ENCODE data around the gene SNAI3. TPM values are rescaled to one million over a fixed set of nuclear protein-coding genes. Genes with fewer than 3 reads are reported as not detected.
A peak's percentile ranks its signal among the peaks of the same experiment; 100 is the strongest.

SNAI3 gene
- total and polyA plus RNA-seq, 5 donors from 2014 or later: 10.4 to 17.4 (median 16.1) TPM

- ATAC-seq (ENCODE audit: low read depth in 2 of 2) (no peak), DNase-seq (no peak)
- H3K4me1 Mint-ChIP-seq: no peaks in the 10 kb centered on the region
- no peaks in the 10 kb centered on the region for H3K27me3 Mint-ChIP-seq
- no peak overlapping the region for H3K27ac Mint-ChIP-seq
- no peaks in the 10 kb centered on the region for H3K4me1 ChIP-seq (ENCODE audit: control insufficient read depth, insufficient read depth, low read length, poor library complexity, severe bottlenecking)
- H3K4me3 Mint-ChIP-seq: no peak overlapping the region
- no peaks in the 10 kb centered on the region for H3K27me3 ChIP-seq (ENCODE audit: control insufficient read depth, insufficient read depth, low read length)
- H3K9me3 Mint-ChIP-seq: no peaks in the 10 kb centered on the region
- H3K4me3 ChIP-seq (ENCODE audit: low read depth, low read length): no peak overlapping the region
- H3K9me3 ChIP-seq (ENCODE audit: control insufficient read depth in 2 of 2, low read length in 2 of 2): no peaks in the 10 kb centered on the region
- peaks cover 5% of the 10 kb centered on the region for H3K36me3 Mint-ChIP-seq
- H3K36me3 ChIP-seq (ENCODE audit: control insufficient read depth, insufficient read depth, low read length): peaks cover 38% of the 10 kb centered on the region
- H3K27ac ChIP-seq (ENCODE audit: insufficient read depth, low read length, poor library complexity, severe bottlenecking): no peak overlapping the region
Observed at GRCh38 chr16:88732172-88732960, 46.1 kb upstream of the SNAI3 start.

- H3K27ac Mint-ChIP-seq: no peak overlapping the region
Observed at GRCh38 chr16:88731699-88732098, 45.4 kb upstream of the SNAI3 start.

GRCh38 chr16:88730632-88731607, 44.6 kb upstream of the SNAI3 start:
- H3K27ac Mint-ChIP-seq: peak overlapping the region in 1 of 3 donors; percentile 51
- no peaks in the 10 kb centered on the region for H3K9me3 ChIP-seq (ENCODE audit: control insufficient read depth in 2 of 2, low read length in 2 of 2)

More at GRCh38 chr16:88731699-88732098, 45.4 kb upstream of the SNAI3 start:
- H3K27me3 ChIP-seq (ENCODE audit: control insufficient read depth, insufficient read depth, low read length): no peaks in the 10 kb centered on the region
- H3K4me1 ChIP-seq (ENCODE audit: control insufficient read depth, insufficient read depth, low read length, poor library complexity, severe bottlenecking): no peaks in the 10 kb centered on the region
- H3K4me1 Mint-ChIP-seq: no peaks in the 10 kb centered on the region
- no peaks in the 10 kb centered on the region for H3K9me3 Mint-ChIP-seq
- H3K36me3 Mint-ChIP-seq: peaks cover 5% of the 10 kb centered on the region
- no peak overlapping the region for H3K27ac ChIP-seq (ENCODE audit: insufficient read depth, low read length, poor library complexity, severe bottlenecking)
- H3K36me3 ChIP-seq (ENCODE audit: control insufficient read depth, insufficient read depth, low read length): peaks cover 43% of the 10 kb centered on the region
- H3K4me3 ChIP-seq (ENCODE audit: low read depth, low read length): no peak overlapping the region
- no peak for ATAC-seq (ENCODE audit: low read depth in 2 of 2)
- no peak overlapping the region for H3K4me3 Mint-ChIP-seq
- H3K27me3 Mint-ChIP-seq: no peaks in the 10 kb centered on the region
- no peaks in the 10 kb centered on the region for H3K9me3 ChIP-seq (ENCODE audit: control insufficient read depth in 2 of 2, low read length in 2 of 2)
- no peak for DNase-seq

GRCh38 chr16:88727871-88728270, 41.6 kb upstream of the SNAI3 start:
- H3K4me1 ChIP-seq (ENCODE audit: control insufficient read depth, insufficient read depth, low read length, poor library complexity, severe bottlenecking): no peaks in the 10 kb centered on the region
- H3K9me3 ChIP-seq (ENCODE audit: control insufficient read depth in 2 of 2, low read length in 2 of 2): no peaks in the 10 kb centered on the region
- DNase-seq (no peak), ATAC-seq (ENCODE audit: low read depth in 2 of 2) (no peak)
- Mint-ChIP-seq H3K4me3 (no peak overlapping the region), H3K27me3 (no peaks in the 10 kb centered on the region), H3K9me3 (no peaks in the 10 kb centered on the region), H3K4me1 (no peaks in the 10 kb centered on the region), H3K36me3 (peaks cover 5% of the 10 kb centered on the region), H3K27ac (peak overlapping the region in 1 of 3 donors; percentile 71)
- peaks cover 62% of the 10 kb centered on the region for H3K36me3 ChIP-seq (ENCODE audit: control insufficient read depth, insufficient read depth, low read length)
- no peaks in the 10 kb centered on the region for H3K27me3 ChIP-seq (ENCODE audit: control insufficient read depth, insufficient read depth, low read length)
- H3K27ac ChIP-seq (ENCODE audit: insufficient read depth, low read length, poor library complexity, severe bottlenecking): no peak overlapping the region
- no peak overlapping the region for H3K4me3 ChIP-seq (ENCODE audit: low read depth, low read length)

More at GRCh38 chr16:88730632-88731607, 44.6 kb upstream of the SNAI3 start:
- no peaks in the 10 kb centered on the region for H3K27me3 ChIP-seq (ENCODE audit: control insufficient read depth, insufficient read depth, low read length)
- H3K36me3 Mint-ChIP-seq: peaks cover 5% of the 10 kb centered on the region
- no peaks in the 10 kb centered on the region for H3K4me1 ChIP-seq (ENCODE audit: control insufficient read depth, insufficient read depth, low read length, poor library complexity, severe bottlenecking)
- no peaks in the 10 kb centered on the region for H3K27me3 Mint-ChIP-seq
- no peak overlapping the region for H3K4me3 Mint-ChIP-seq
- ATAC-seq (ENCODE audit: low read depth in 2 of 2): no peak
- no peaks in the 10 kb centered on the region for H3K9me3 Mint-ChIP-seq
- DNase-seq: no peak
- no peaks in the 10 kb centered on the region for H3K4me1 Mint-ChIP-seq
- no peak overlapping the region for H3K4me3 ChIP-seq (ENCODE audit: low read depth, low read length)
- peaks cover 50% of the 10 kb centered on the region for H3K36me3 ChIP-seq (ENCODE audit: control insufficient read depth, insufficient read depth, low read length)
- no peak overlapping the region for H3K27ac ChIP-seq (ENCODE audit: insufficient read depth, low read length, poor library complexity, severe bottlenecking)

GRCh38 chr16:88726981-88727380, 40.7 kb upstream of the SNAI3 start:
- Histone ChIP-seq H3K36me3 (ENCODE audit: control insufficient read depth, insufficient read depth, low read length) (peaks cover 66% of the 10 kb centered on the region), H3K9me3 (ENCODE audit: control insufficient read depth in 2 of 2, low read length in 2 of 2) (no peaks in the 10 kb centered on the region), H3K27ac (ENCODE audit: insufficient read depth, low read length, poor library complexity, severe bottlenecking) (no peak overlapping the region), H3K27me3 (ENCODE audit: control insufficient read depth, insufficient read depth, low read length) (no peaks in the 10 kb centered on the region), H3K4me3 (ENCODE audit: low read depth, low read length) (no peak overlapping the region), H3K4me1 (ENCODE audit: control insufficient read depth, insufficient read depth, low read length, poor library complexity, severe bottlenecking) (no peaks in the 10 kb centered on the region)
- Mint-ChIP-seq H3K4me3 (no peak overlapping the region), H3K9me3 (peaks cover 0 to 1% (median 0%) of the 10 kb centered on the region in 7 donors), H3K27ac (no peak overlapping the region), H3K27me3 (no peaks in the 10 kb centered on the region), H3K4me1 (no peaks in the 10 kb centered on the region), H3K36me3 (peaks cover 5% of the 10 kb centered on the region)
- DNase-seq: no peak
- ATAC-seq (ENCODE audit: low read depth in 2 of 2): no peak

- no peak for DNase-seq
- Histone ChIP-seq H3K27me3 (ENCODE audit: control insufficient read depth, insufficient read depth, low read length) (no peaks in the 10 kb centered on the region), H3K36me3 (ENCODE audit: control insufficient read depth, insufficient read depth, low read length) (peaks cover 68% of the 10 kb centered on the region), H3K27ac (ENCODE audit: insufficient read depth, low read length, poor library complexity, severe bottlenecking) (no peak overlapping the region), H3K9me3 (ENCODE audit: control insufficient read depth in 2 of 2, low read length in 2 of 2) (no peaks in the 10 kb centered on the region), H3K4me1 (ENCODE audit: control insufficient read depth, insufficient read depth, low read length, poor library complexity, severe bottlenecking) (no peaks in the 10 kb centered on the region), H3K4me3 (ENCODE audit: low read depth, low read length) (no peak overlapping the region)
- Mint-ChIP-seq H3K4me1 (no peaks in the 10 kb centered on the region), H3K27me3 (no peaks in the 10 kb centered on the region), H3K27ac (no peak overlapping the region), H3K4me3 (no peak overlapping the region), H3K9me3 (peaks cover 0 to 1% (median 0%) of the 10 kb centered on the region in 7 donors), H3K36me3 (peaks cover 3% of the 10 kb centered on the region)
- no peak for ATAC-seq (ENCODE audit: low read depth in 2 of 2)
Observed at GRCh38 chr16:88726408-88726749, 40.1 kb upstream of the SNAI3 start.

- no peaks in the 10 kb centered on the region for H3K27me3 Mint-ChIP-seq
- no peaks in the 10 kb centered on the region for H3K36me3 Mint-ChIP-seq
Observed at GRCh38 chr16:88725609-88726407, 39.5 kb upstream of the SNAI3 start.

More at GRCh38 chr16:88725609-88726407, 39.5 kb upstream of the SNAI3 start:
- no peaks in the 10 kb centered on the region for H3K9me3 ChIP-seq (ENCODE audit: control insufficient read depth in 2 of 2, low read length in 2 of 2)
- no peak overlapping the region for H3K27ac ChIP-seq (ENCODE audit: insufficient read depth, low read length, poor library complexity, severe bottlenecking)
- no peak overlapping the region for H3K4me3 ChIP-seq (ENCODE audit: low read depth, low read length)
- no peaks in the 10 kb centered on the region for H3K4me1 ChIP-seq (ENCODE audit: control insufficient read depth, insufficient read depth, low read length, poor library complexity, severe bottlenecking)
- no peaks in the 10 kb centered on the region for H3K27me3 ChIP-seq (ENCODE audit: control insufficient read depth, insufficient read depth, low read length)
- peaks cover 69% of the 10 kb centered on the region for H3K36me3 ChIP-seq (ENCODE audit: control insufficient read depth, insufficient read depth, low read length)
- Mint-ChIP-seq H3K4me1 (no peaks in the 10 kb centered on the region), H3K27ac (peak overlapping the region in 1 of 3 donors; percentile 26), H3K4me3 (no peak overlapping the region), H3K9me3 (peaks cover 0 to 1% (median 0%) of the 10 kb centered on the region in 7 donors)
- no peak for ATAC-seq (ENCODE audit: low read depth in 2 of 2)
- no peak for DNase-seq
